Karpas-422 (cell line): ENCODE data around the gene DNAL4. TPM values are rescaled to one million over a fixed set of nuclear protein-coding genes. Genes with fewer than 3 reads are reported as not detected.

Source experiments
- DNase-seq: peaks from one replicate; pipeline ENCODE4 v3.0.0-alpha.2; 2015
- H2AFZ ChIP-seq: fragments of 200-600 bp; sonication (generic); 2 replicates; pipeline ENCODE4 v1.6.1; 2014; ENCODE audit warnings: antibody characterized with exemption, low read length, mixed read lengths
- H3K27ac ChIP-seq: fragments of 200-600 bp; sonication (generic); 2 replicates; pipeline ENCODE4 v1.5.1; 2014; ENCODE audit warnings: mild to moderate bottlenecking, low read length, moderate library complexity
- H3K27me3 ChIP-seq: fragments of 200-600 bp; sonication (generic); 2 replicates; pipeline ENCODE4 v1.6.1; 2014; ENCODE audit warnings: low read length, mixed read lengths
- H3K36me3 ChIP-seq: fragments of 200-600 bp; sonication (generic); 2 replicates; pipeline ENCODE4 v1.6.1; 2014; ENCODE audit warnings: low read length, mixed read lengths; ENCODE audit not compliant: insufficient read depth
- H3K4me1 ChIP-seq: fragments of 200-600 bp; sonication (generic); 2 replicates; pipeline ENCODE4 v1.6.1; 2014; ENCODE audit warnings: mild to moderate bottlenecking, low read length, mixed read lengths
- H3K4me2 ChIP-seq: fragments of 200-600 bp; sonication (generic); 2 replicates; pipeline ENCODE4 v1.6.1; 2014; ENCODE audit warnings: low read length, low read depth, mild to moderate bottlenecking; ENCODE audit not compliant: poor library complexity, severe bottlenecking
- H3K4me3 ChIP-seq: fragments of 200-600 bp; sonication (generic); 2 replicates; pipeline ENCODE4 v1.5.1; 2014; ENCODE audit warnings: mild to moderate bottlenecking, antibody characterized with exemption, low read length, mixed read lengths
- H3K79me2 ChIP-seq: fragments of 200-600 bp; sonication (generic); 2 replicates; pipeline ENCODE4 v1.6.1; 2014; ENCODE audit warnings: mild to moderate bottlenecking, low read length, mixed read lengths
- H3K9ac ChIP-seq: fragments of 200-600 bp; sonication (generic); 2 replicates; pipeline ENCODE4 v1.6.0; 2014; ENCODE audit warnings: low read length
- H3K9me2 ChIP-seq: fragments of 200-600 bp; sonication (generic), shearing (Covaris generic); replicated peaks from 2 replicates; pipeline ENCODE4 v1.6.0; 2014; ENCODE audit warnings: mild to moderate bottlenecking, low read length, moderate library complexity; ENCODE audit not compliant: insufficient read depth
- H3K9me3 ChIP-seq: fragments of 300-700, 200-600 bp; sonication (generic); 2 replicates; pipeline ENCODE4 v1.6.1; 2014; ENCODE audit warnings: low read length, mixed read lengths
- H4K20me1 ChIP-seq: fragments of 200-600 bp; sonication (generic); 2 replicates; pipeline ENCODE4 v1.6.1; 2014; ENCODE audit warnings: mild to moderate bottlenecking, antibody characterized with exemption, low read length, low read depth; ENCODE audit not compliant: insufficient read depth
- total RNA-seq: library from RNA; depleted of rRNA; stranded (reverse); fragments of >200 nt; shearing (Covaris generic); gene quantifications from 2 replicates; pipeline ENCODE4 v1.2.3, GENCODE V29; 2014; ENCODE audit warnings: low replicate concordance

The DNAL4 gene
- total RNA-seq, 1 experiment from 2014 or later, result 3.2 TPM

DNA sequence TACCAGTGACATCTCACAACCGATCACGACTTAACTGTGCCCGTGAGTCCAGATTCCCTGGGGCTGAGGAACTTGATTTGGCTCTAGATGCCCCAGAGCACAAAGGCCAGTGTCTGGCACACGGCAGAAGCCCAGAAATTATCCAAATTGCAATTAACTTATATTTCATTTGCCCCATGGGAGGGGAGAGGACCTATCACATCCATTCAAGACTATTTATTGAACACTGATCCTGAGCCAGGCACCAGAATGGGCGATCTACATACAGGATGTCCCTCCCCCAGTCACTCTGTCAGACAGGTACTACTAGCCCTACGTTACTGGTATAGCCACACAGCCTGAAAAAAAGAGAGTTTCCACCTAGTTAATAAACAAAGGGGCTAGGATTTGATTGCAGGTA is 5.1 kb downstream of the DNAL4 start:
- Histone ChIP-seq H2AFZ (no peak overlapping the region), H3K79me2 (no peaks in the 10 kb centered on the region), H3K9ac (no peak overlapping the region)

GRCh38 chr22:38788021-38788816 is 5.7 kb downstream of the DNAL4 start:
- no peak overlapping the region for H2AFZ ChIP-seq
- H3K27ac ChIP-seq, result no peak overlapping the region
- no peak overlapping the region for H3K4me3 ChIP-seq
- H4K20me1 ChIP-seq, result no peaks in the 10 kb centered on the region
- no peaks in the 10 kb centered on the region for H3K9me2 ChIP-seq
- DNase-seq, result no peak
- H3K27me3 ChIP-seq, result no peaks in the 10 kb centered on the region
- no peaks in the 10 kb centered on the region for H3K36me3 ChIP-seq
- no peak overlapping the region for H3K4me2 ChIP-seq
- no peak overlapping the region for H3K9ac ChIP-seq
- H3K4me1 ChIP-seq, result peaks cover 5% of the 10 kb centered on the region
- no peaks in the 10 kb centered on the region for H3K79me2 ChIP-seq
- no peaks in the 10 kb centered on the region for H3K9me3 ChIP-seq

More for the DNA sequence above, 5.1 kb downstream of the DNAL4 start:
- no peak overlapping the region for H3K27ac ChIP-seq
- no peaks in the 10 kb centered on the region for H3K9me3 ChIP-seq
- H3K4me2 ChIP-seq, result no peak overlapping the region
- no peaks in the 10 kb centered on the region for H3K27me3 ChIP-seq
- DNase-seq, result no peak
- no peaks in the 10 kb centered on the region for H4K20me1 ChIP-seq
- H3K36me3 ChIP-seq, result no peaks in the 10 kb centered on the region
- H3K9me2 ChIP-seq, result no peaks in the 10 kb centered on the region
- peaks cover 10% of the 10 kb centered on the region for H3K4me1 ChIP-seq
- H3K4me3 ChIP-seq, result no peak overlapping the region

DNA sequence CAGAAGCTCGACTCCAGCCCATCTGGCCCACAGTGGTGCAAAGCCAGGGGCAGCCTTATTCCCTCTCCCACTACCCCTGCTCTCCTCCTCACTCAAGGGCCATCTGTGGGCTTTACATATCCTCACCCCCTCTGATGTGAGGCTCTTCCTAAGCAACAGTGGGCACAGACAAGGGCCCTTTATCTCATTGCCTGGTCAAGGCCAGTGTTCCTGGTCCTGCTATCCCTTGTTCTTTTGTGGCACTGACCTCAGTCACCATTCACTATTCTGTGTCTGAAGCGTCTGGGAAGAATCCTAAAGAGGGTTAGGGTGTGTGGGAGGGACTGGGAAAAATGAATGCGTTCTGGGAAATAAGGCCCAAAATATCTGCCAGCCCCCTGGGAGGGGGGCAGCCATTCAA is 7.3 kb downstream of the DNAL4 start:
- no peak for DNase-seq
- H3K27me3 ChIP-seq, result no peaks in the 10 kb centered on the region
- no peak overlapping the region for H3K27ac ChIP-seq
- H2AFZ ChIP-seq, result no peak overlapping the region
- H4K20me1 ChIP-seq, result no peaks in the 10 kb centered on the region
- no peaks in the 10 kb centered on the region for H3K9me2 ChIP-seq
- no peaks in the 10 kb centered on the region for H3K79me2 ChIP-seq
- no peaks in the 10 kb centered on the region for H3K9me3 ChIP-seq
- H3K4me1 ChIP-seq, result no peaks in the 10 kb centered on the region
- H3K4me3 ChIP-seq, result no peak overlapping the region
- H3K9ac ChIP-seq, result no peak overlapping the region
- no peaks in the 10 kb centered on the region for H3K36me3 ChIP-seq
- no peak overlapping the region for H3K4me2 ChIP-seq

GRCh38 chr22:38784856-38785255 is 9.1 kb downstream of the DNAL4 start:
- H3K9ac ChIP-seq, result no peak overlapping the region
- no peaks in the 10 kb centered on the region for H3K36me3 ChIP-seq
- no peak overlapping the region for H3K4me3 ChIP-seq
- no peaks in the 10 kb centered on the region for H3K9me2 ChIP-seq
- DNase-seq, result no peak
- no peaks in the 10 kb centered on the region for H4K20me1 ChIP-seq
- no peak overlapping the region for H3K4me2 ChIP-seq
- no peaks in the 10 kb centered on the region for H3K27me3 ChIP-seq
- no peaks in the 10 kb centered on the region for H3K4me1 ChIP-seq
- H3K27ac ChIP-seq, result no peak overlapping the region
- H2AFZ ChIP-seq, result no peak overlapping the region
- no peaks in the 10 kb centered on the region for H3K79me2 ChIP-seq
- no peaks in the 10 kb centered on the region for H3K9me3 ChIP-seq

DNA sequence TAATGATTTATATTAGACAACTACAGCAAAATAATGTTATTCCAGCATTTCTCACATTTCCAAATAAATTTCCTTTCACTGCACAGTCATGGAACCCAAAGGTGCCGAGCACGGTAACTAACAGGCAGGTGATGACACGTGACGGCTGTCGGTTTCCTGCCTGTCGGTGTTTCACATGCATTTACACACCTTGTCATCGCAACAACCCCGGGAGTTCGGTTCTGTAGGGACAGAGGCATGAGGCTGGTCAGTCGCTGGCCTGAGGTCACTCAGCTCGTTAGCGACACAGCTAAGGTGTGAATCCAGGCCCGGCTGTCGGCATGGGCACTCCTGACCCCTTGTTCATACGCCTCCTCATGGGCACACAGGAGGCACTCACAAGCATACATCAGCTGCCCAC is 9.9 kb downstream of the DNAL4 start:
- DNase-seq, result no peak
- Histone ChIP-seq H3K4me1 (no peaks in the 10 kb centered on the region), H3K4me3 (no peak overlapping the region), H4K20me1 (no peaks in the 10 kb centered on the region), H3K27ac (no peak overlapping the region), H3K36me3 (no peaks in the 10 kb centered on the region), H3K9ac (no peak overlapping the region), H3K4me2 (no peak overlapping the region), H3K27me3 (no peaks in the 10 kb centered on the region), H3K9me2 (no peaks in the 10 kb centered on the region), H3K79me2 (no peaks in the 10 kb centered on the region), H2AFZ (no peak overlapping the region), H3K9me3 (no peaks in the 10 kb centered on the region)

DNA sequence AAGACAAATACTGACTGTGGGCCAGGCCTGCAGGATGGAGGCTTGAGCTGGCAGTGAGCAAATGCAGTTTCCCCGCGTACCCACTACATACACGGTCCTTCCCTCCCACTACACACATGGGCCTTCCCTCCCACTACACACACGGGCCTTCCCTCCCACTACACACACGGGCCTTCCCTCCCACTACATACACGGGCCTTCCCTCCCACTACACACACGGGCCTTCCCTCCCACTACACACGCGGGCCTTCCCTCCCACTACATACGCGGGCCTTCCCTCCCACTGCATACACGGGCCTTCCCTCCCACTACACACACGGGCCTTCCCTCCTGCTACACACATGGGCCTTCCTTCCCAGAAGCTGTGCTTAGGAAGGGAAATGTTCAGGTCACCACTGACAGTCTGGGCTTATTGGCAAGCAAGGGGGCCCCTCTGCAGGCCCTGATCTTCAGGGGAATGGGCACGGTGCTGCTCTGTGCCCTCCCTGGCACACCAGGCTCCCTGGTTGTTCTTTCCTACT is 10.8 kb downstream of the DNAL4 start:
- H3K27me3 ChIP-seq, result no peaks in the 10 kb centered on the region
- no peak overlapping the region for H3K27ac ChIP-seq
- H2AFZ ChIP-seq, result no peak overlapping the region
- no peak overlapping the region for H3K4me3 ChIP-seq
- H3K79me2 ChIP-seq, result no peaks in the 10 kb centered on the region
- H4K20me1 ChIP-seq, result no peaks in the 10 kb centered on the region
- DNase-seq, result no peak
- H3K4me1 ChIP-seq, result no peaks in the 10 kb centered on the region
- no peaks in the 10 kb centered on the region for H3K9me2 ChIP-seq
- H3K9me3 ChIP-seq, result no peaks in the 10 kb centered on the region
- H3K4me2 ChIP-seq, result no peak overlapping the region
- H3K9ac ChIP-seq, result no peak overlapping the region
- no peaks in the 10 kb centered on the region for H3K36me3 ChIP-seq

DNA sequence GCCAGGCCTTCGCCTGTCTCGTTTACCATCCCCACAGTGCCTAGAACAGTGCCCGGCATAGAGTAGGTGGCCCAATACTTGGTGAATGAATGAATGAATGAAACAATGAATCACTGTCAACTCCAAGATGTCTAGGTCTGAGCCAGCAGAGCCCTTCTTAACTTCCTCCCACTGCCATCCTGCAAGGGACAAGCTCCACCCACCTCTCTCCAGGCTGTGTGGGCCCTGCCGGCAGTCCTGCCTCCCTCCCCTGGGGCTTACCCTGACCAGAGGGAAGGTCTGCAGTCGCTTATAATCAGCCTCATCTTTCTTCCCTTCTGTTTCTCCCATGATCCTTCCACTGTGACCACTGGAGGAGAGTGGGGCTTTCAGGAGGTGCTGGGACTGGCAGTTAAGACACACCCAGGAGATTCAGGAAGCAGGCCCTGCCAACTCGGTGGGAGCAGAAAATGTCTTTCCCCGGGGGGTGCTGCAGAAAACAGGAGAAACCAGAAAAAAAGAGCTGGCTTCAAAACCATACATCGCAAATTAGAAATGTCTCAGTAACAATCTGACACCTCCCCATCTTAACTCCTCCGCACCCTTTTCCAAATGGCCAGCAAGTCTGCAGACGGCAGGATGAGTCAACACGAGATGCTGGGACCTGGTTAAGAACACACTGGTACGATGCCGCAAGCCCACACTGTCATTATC is 11.4 kb downstream of the DNAL4 start:
- H3K9ac ChIP-seq, result no peak overlapping the region
- H3K79me2 ChIP-seq, result no peaks in the 10 kb centered on the region
- DNase-seq, result no peak
- no peaks in the 10 kb centered on the region for H3K27me3 ChIP-seq
- H3K4me3 ChIP-seq, result no peak overlapping the region
- H2AFZ ChIP-seq, result no peak overlapping the region
- H3K9me2 ChIP-seq, result no peaks in the 10 kb centered on the region
- H4K20me1 ChIP-seq, result no peaks in the 10 kb centered on the region
- H3K36me3 ChIP-seq, result no peaks in the 10 kb centered on the region
- H3K4me2 ChIP-seq, result no peak overlapping the region
- no peak overlapping the region for H3K27ac ChIP-seq
- no peaks in the 10 kb centered on the region for H3K9me3 ChIP-seq
- H3K4me1 ChIP-seq, result no peaks in the 10 kb centered on the region

- no peaks in the 10 kb centered on the region for H3K27me3 ChIP-seq
- H3K4me3 ChIP-seq, result no peak overlapping the region
- no peaks in the 10 kb centered on the region for H3K36me3 ChIP-seq
- no peak overlapping the region for H3K9ac ChIP-seq
- no peaks in the 10 kb centered on the region for H3K9me2 ChIP-seq
- H2AFZ ChIP-seq, result no peak overlapping the region
- no peak for DNase-seq
- no peak overlapping the region for H3K4me2 ChIP-seq
- H3K79me2 ChIP-seq, result no peaks in the 10 kb centered on the region
- no peaks in the 10 kb centered on the region for H3K4me1 ChIP-seq
- H3K27ac ChIP-seq, result no peak overlapping the region
- H3K9me3 ChIP-seq, result no peaks in the 10 kb centered on the region
- no peaks in the 10 kb centered on the region for H4K20me1 ChIP-seq
These were observed 12.9 kb downstream of the DNAL4 start for GRCh38 chr22:38781033-38781432.
